H1 (cell line): Measurements from ENCODE around the gene HMCN1. TPM values are rescaled to one million over a fixed set of nuclear protein-coding genes. Genes with fewer than 3 reads are reported as not detected.

Experiments used
- CTCF ChIA-PET: fragments of 300-600 bp; sonication (Branson Sonifier 250); formaldehyde crosslinking; loops from one replicate; lab custom pipeline; 2021; ENCODE audit not compliant: partially characterized antibody; lab: Charles Lee
- POLR2A ChIA-PET: fragments of 300-600 bp; sonication (Branson Sonifier 250); formaldehyde crosslinking; loops from one replicate; lab custom pipeline; 2021; ENCODE audit warnings: inconsistent platforms; ENCODE audit not compliant: partially characterized antibody; lab: Charles Lee
- DNase-seq, 2 experiments: peaks; one replicate each; pipeline versions ENCODE4 v3.0.0 to v3.0.0-alpha.2; 2010 to 2022; ENCODE audit warnings: low spot score in 2 of 2, low read depth in 1 of 2, mixed read lengths in 1 of 2
- FAIRE-seq: peaks from 2 replicates; lab custom pipeline; 2011; peaks lifted over from hg19 to GRCh38; lab: Jason Lieb, UNC
- H2AFZ ChIP-seq: 2 replicates; pipeline ENCODE4 v1.8.1; 2012; ENCODE audit warnings: low read length, inconsistent platforms
- H2AK5ac ChIP-seq: 2 replicates; pipeline ENCODE4 v1.6.1; 2013; ENCODE audit warnings: low read depth, low read length
- H2BK120ac ChIP-seq: replicated peaks from 2 replicates; pipeline ENCODE3; 2013; ENCODE audit warnings: low read depth, low read length, inconsistent platforms
- H2BK12ac ChIP-seq: 2 replicates; pipeline ENCODE4 v1.6.1; 2013; ENCODE audit warnings: low read depth, low read length
- H2BK15ac ChIP-seq: 2 replicates; pipeline ENCODE4 v1.6.1; 2013; ENCODE audit warnings: low read length
- H2BK20ac ChIP-seq: 2 replicates; pipeline ENCODE4 v1.6.1; 2013; ENCODE audit warnings: low read length
- H2BK5ac ChIP-seq: 2 replicates; pipeline ENCODE4 v1.6.1; 2013; ENCODE audit warnings: low read depth, low read length
- H3K14ac ChIP-seq: 2 replicates; pipeline ENCODE4 v1.6.1; 2013; ENCODE audit warnings: inconsistent platforms; ENCODE audit not compliant: insufficient read length
- H3K18ac ChIP-seq: 2 replicates; pipeline ENCODE4 v1.6.1; 2013; ENCODE audit warnings: low read length; ENCODE audit errors: extremely low read depth
- H3K23ac ChIP-seq: 2 replicates; pipeline ENCODE4 v1.6.1; 2013; ENCODE audit warnings: inconsistent platforms; ENCODE audit not compliant: insufficient read length
- H3K23me2 ChIP-seq: 2 replicates; pipeline ENCODE4 v1.6.1; 2013; ENCODE audit warnings: low read depth, low read length
- H3K27ac ChIP-seq: 2 replicates; pipeline ENCODE4 v1.6.1; 2011; ENCODE audit warnings: low read depth, low read length, inconsistent platforms
- H3K27me3 ChIP-seq, 4 experiments: replicated peaks in 1 of 4; 1 replicate in 1 of 4; 2 replicates in 3 of 4; pipeline versions ENCODE4 v1.6.1 to v1.8.1; 2011 to 2013; ENCODE audit warnings: low read length in 3 of 4, mild to moderate bottlenecking in 3 of 4, inconsistent platforms in 2 of 4, mixed read lengths in 2 of 4, moderate library complexity in 1 of 4; ENCODE audit not compliant: control insufficient read depth in 3 of 4, insufficient read depth in 3 of 4; ENCODE audit errors: extremely low read depth in 1 of 4
- H3K36me3 ChIP-seq, 4 experiments: 2 replicates each; pipeline versions ENCODE4 v1.6.1 to v1.8.1; 2011 to 2013; ENCODE audit warnings: mild to moderate bottlenecking in 4 of 4, low read length in 3 of 4, moderate library complexity in 2 of 4, control low read depth in 1 of 4, inconsistent platforms in 1 of 4; ENCODE audit not compliant: insufficient read depth in 4 of 4, control insufficient read depth in 2 of 4
- H3K4ac ChIP-seq: replicated peaks from 2 replicates; pipeline ENCODE3; 2013; ENCODE audit warnings: low read length, low read depth, mixed read lengths, inconsistent platforms; ENCODE audit not compliant: insufficient read length
- H3K4me1 ChIP-seq, 4 experiments: replicated peaks in 1 of 4; 1 replicate in 1 of 4; 2 replicates in 3 of 4; pipeline versions ENCODE4 v1.6.1 to v1.8.1; 2011 to 2013; ENCODE audit warnings: low read length in 3 of 4, inconsistent platforms in 2 of 4, mixed read lengths in 1 of 4; ENCODE audit not compliant: insufficient read depth in 4 of 4, control insufficient read depth in 3 of 4
- H3K4me2 ChIP-seq, 2 experiments: 2 replicates each; pipeline versions ENCODE4 v1.6.1 to v1.8.1; 2011 to 2013; ENCODE audit warnings: low read depth in 2 of 2, low read length in 2 of 2, control low read depth in 1 of 2, inconsistent platforms in 1 of 2, mild to moderate bottlenecking in 1 of 2; ENCODE audit not compliant: insufficient read depth in 1 of 2
- H3K4me3 ChIP-seq, 4 experiments: fragments of 200-600, 300-600 bp in 1 of 4; sonication (generic), shearing (Covaris generic), sonication (Bioruptor Twin) in 1 of 4; 2 replicates each; pipeline versions ENCODE4 v1.5.1 to v1.8.1; 2011 to 2016; ENCODE audit warnings: low read length in 4 of 4, low read depth in 3 of 4, control low read depth in 2 of 4, inconsistent platforms in 2 of 4, mild to moderate bottlenecking in 2 of 4, mixed read lengths in 1 of 4, moderate library complexity in 1 of 4; ENCODE audit not compliant: insufficient read depth in 2 of 4; ENCODE audit errors: extremely low read depth in 1 of 4
- H3K56ac ChIP-seq: replicated peaks from 2 replicates; pipeline ENCODE3; 2013; ENCODE audit warnings: low read depth, mild to moderate bottlenecking, mixed read lengths, low read length, inconsistent platforms; ENCODE audit not compliant: insufficient read length
- H3K79me1 ChIP-seq: 2 replicates; pipeline ENCODE4 v1.6.1; 2013; ENCODE audit warnings: low read depth, low read length, control low read depth
- H3K79me2 ChIP-seq, 2 experiments: 2 replicates each; pipeline versions ENCODE4 v1.6.1 to v1.8.1; 2012 to 2013; ENCODE audit warnings: low read length in 2 of 2, mild to moderate bottlenecking in 2 of 2, inconsistent platforms in 1 of 2; ENCODE audit not compliant: insufficient read depth in 2 of 2, control insufficient read depth in 1 of 2
- H3K9ac ChIP-seq, 4 experiments: replicated peaks in 1 of 4; 1 replicate in 1 of 4; 2 replicates in 3 of 4; pipeline versions ENCODE4 v1.6.1 to v1.8.1; 2011 to 2013; ENCODE audit warnings: low read depth in 3 of 4, low read length in 3 of 4, control low read depth in 2 of 4, mild to moderate bottlenecking in 2 of 4, moderate library complexity in 2 of 4, inconsistent platforms in 1 of 4; ENCODE audit errors: extremely low read depth in 1 of 4
- H3K9me3 ChIP-seq, 2 experiments: 2 replicates each; pipeline versions ENCODE4 v1.6.1 to v1.8.1; 2012 to 2013; ENCODE audit warnings: mild to moderate bottlenecking in 2 of 2, moderate library complexity in 2 of 2, control low read depth in 1 of 2, inconsistent platforms in 1 of 2, low read depth in 1 of 2, low read length in 1 of 2, mixed read lengths in 1 of 2; ENCODE audit not compliant: insufficient read depth in 2 of 2
- H4K20me1 ChIP-seq, 2 experiments: replicated peaks in 1 of 2; 2 replicates each; pipeline versions ENCODE3 to v1.8.1; 2011 to 2013; ENCODE audit warnings: inconsistent platforms in 2 of 2, low read length in 2 of 2, mild to moderate bottlenecking in 1 of 2; ENCODE audit not compliant: insufficient read depth in 2 of 2, control insufficient read depth in 1 of 2
- H4K5ac ChIP-seq: 2 replicates; pipeline ENCODE4 v1.6.1; 2013; ENCODE audit warnings: low read length, low read depth, mixed read lengths, inconsistent platforms; ENCODE audit not compliant: insufficient read length
- H4K8ac ChIP-seq: 2 replicates; pipeline ENCODE4 v1.8.0; 2013; ENCODE audit warnings: mild to moderate bottlenecking, moderate library complexity, low read length, inconsistent platforms; ENCODE audit not compliant: insufficient read depth; ENCODE audit errors: extremely low read depth
- H4K91ac ChIP-seq: replicated peaks from 2 replicates; pipeline ENCODE3; 2013; ENCODE audit warnings: low read length, mixed read lengths, inconsistent platforms; ENCODE audit not compliant: insufficient read length
- EGR1 ChIP-seq: IDR thresholded peaks from 2 replicates; pipeline ENCODE4 v1.6.1; 2011; ENCODE audit warnings: low read depth, low read length, borderline replicate concordance
- KDM4A ChIP-seq: IDR thresholded peaks from one replicate; pipeline ENCODE4 v1.7.1; 2012; ENCODE audit warnings: low read depth, mild to moderate bottlenecking, moderate library complexity, low read length, inconsistent platforms; ENCODE audit not compliant: severe bottlenecking
- YY1 ChIP-seq: IDR thresholded peaks from 2 replicates; pipeline ENCODE4 v1.6.1; 2011; ENCODE audit warnings: low read depth, mild to moderate bottlenecking, low read length
- polyA plus RNA-seq, 7 experiments: library from polyadenylated mRNA; depleted of rRNA in 3 of 7; stranded (reverse) in 5 of 7; unstranded in 2 of 7; fragments of >200 nt in 5 of 7; fragments of 200-250 nt in 2 of 7; gene quantifications; 1 replicate in 5 of 7; 2 replicates in 1 of 7; 4 replicates in 1 of 7; pipeline versions ENCODE4 v1.2.1 to v1.2.3, GENCODE V29; 2011 to 2013; ENCODE audit warnings: missing spikeins in 2 of 7, mixed read lengths in 2 of 7
- total RNA-seq: library from RNA; stranded (reverse); fragmentation: NEBNext Ultra II Directional; extraction: Animal tissue kit (Norgen Biotek cat#: 25700); gene quantifications from 2 replicates; pipeline ENCODE4 v1.2.1, GENCODE V29; 2021

HMCN1 gene
- total and polyA plus RNA-seq, 2 of the 8 experiments (the other 6 are each of a cell fraction or from before 2014, with no cell fraction given) = 13.8 to 14.6 TPM

DNA sequence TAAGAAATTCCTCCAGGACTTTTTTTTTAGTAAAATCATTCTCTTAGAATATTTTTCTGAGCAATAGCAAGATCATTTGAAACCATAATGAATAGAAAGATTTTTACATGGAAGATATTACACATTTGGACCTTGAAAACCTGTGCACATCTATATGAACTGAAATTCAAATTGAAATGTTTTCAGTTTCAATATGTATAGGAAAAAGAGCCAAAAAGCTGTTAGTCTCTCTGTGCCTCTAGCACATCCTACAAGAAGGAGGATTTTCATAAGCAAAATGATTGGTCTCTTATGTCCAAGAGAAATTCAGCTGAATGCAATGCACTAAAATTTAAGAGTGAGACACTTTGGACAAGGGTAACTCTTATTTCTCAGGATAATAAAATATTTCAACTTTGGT is 8.2 kb downstream of the HMCN1 start:
- CTCF ChIA-PET = interaction anchor here (0.6 kb wide), 1 partner anchor 34 kb away, joined by 3 read pairs; no protein-coding TSS in a partner anchor
- Histone ChIP-seq H3K14ac (no peak overlapping the region), H3K79me1 (no peaks in the 10 kb centered on the region), H3K23me2 (no peaks in the 10 kb centered on the region), H3K27me3 (no peaks in the 10 kb centered on the region), H3K79me2 (no peaks in the 10 kb centered on the region; a peak in 1 of 4 replicates), H2BK5ac (no peak overlapping the region), H4K8ac (no peak overlapping the region), H3K4me3 (no peak overlapping the region), H2BK20ac (no peak overlapping the region), H2BK12ac (no peak overlapping the region), H3K36me3 (no peaks in the 10 kb centered on the region), H4K91ac (no peak overlapping the region), H3K4me2 (no peak overlapping the region), H3K56ac (no peak overlapping the region), H3K27ac (no peak overlapping the region), H3K4ac (no peak overlapping the region), H2AK5ac (no peak overlapping the region), H4K20me1 (no peaks in the 10 kb centered on the region), H3K9ac (no peak overlapping the region), H2BK120ac (no peak overlapping the region), H2AFZ (no peak overlapping the region), H3K18ac (no peak overlapping the region), H3K23ac (no peak overlapping the region), H4K5ac (no peak overlapping the region), H3K9me3 (0 out of 4 replicates have a peak, but pooled peaks cover 0 to 5% of the 10 kb centered on the region in 2 experiments), H2BK15ac (no peak overlapping the region), H3K4me1 (no peaks in the 10 kb centered on the region)
- DNase-seq (no peak), FAIRE-seq (no peak)
- POLR2A ChIA-PET = no interaction called here
- no peak for TF ChIP-seq YY1
- no peak for TF ChIP-seq KDM4A
- TF ChIP-seq EGR1 = no peak
